Osteoblast (primary cell): ENCODE results near the gene SEMA4C. TPM values are rescaled to one million over a fixed set of nuclear protein-coding genes. Genes with fewer than 3 reads are reported as not detected.

Source experiments
- DNase-seq: peaks from one replicate; pipeline ENCODE4 v3.0.0; 2011; ENCODE audit warnings: low spot score, mixed read lengths; ENCODE audit not compliant: insufficient read length; ENCODE audit errors: missing footprints
- H2AFZ ChIP-seq: 2 replicates; pipeline ENCODE4 v1.6.0; 2011; ENCODE audit warnings: mild to moderate bottlenecking, low read length
- H3K27ac ChIP-seq: 2 replicates; pipeline ENCODE4 v1.5.1; 2011; ENCODE audit warnings: mild to moderate bottlenecking, low read depth, low read length, moderate library complexity
- H3K27me3 ChIP-seq: 2 replicates; pipeline ENCODE4 v1.6.0; 2012; ENCODE audit warnings: mild to moderate bottlenecking, control low read depth, inconsistent platforms, low read length, moderate library complexity; ENCODE audit not compliant: insufficient read depth
- H3K36me3 ChIP-seq: 2 replicates; pipeline ENCODE4 v1.5.1; 2011; ENCODE audit warnings: mild to moderate bottlenecking, low read length, control low read depth, moderate library complexity; ENCODE audit not compliant: insufficient read depth
- H3K4me1 ChIP-seq: 2 replicates; pipeline ENCODE4 v1.5.1; 2011; ENCODE audit warnings: mild to moderate bottlenecking, low read length, control low read depth, moderate library complexity; ENCODE audit not compliant: insufficient read depth
- H3K4me2 ChIP-seq: 2 replicates; pipeline ENCODE4 v1.6.0; 2011; ENCODE audit warnings: mild to moderate bottlenecking, low read length; ENCODE audit not compliant: insufficient read depth
- H3K4me3 ChIP-seq: fragments of 200-600 bp; sonication (generic); 3 replicates; pipeline ENCODE4 v1.5.1; 2012; ENCODE audit warnings: mild to moderate bottlenecking, low read length, inconsistent platforms; ENCODE audit not compliant: insufficient read depth
- H3K79me2 ChIP-seq: 2 replicates; pipeline ENCODE4 v1.6.0; 2012; ENCODE audit warnings: mild to moderate bottlenecking, low read length, control low read depth, inconsistent platforms; ENCODE audit not compliant: insufficient read depth
- H3K9me3 ChIP-seq: 2 replicates; pipeline ENCODE4 v1.5.1; 2011; ENCODE audit warnings: low read depth, low read length, control low read depth
- H4K20me1 ChIP-seq: 2 replicates; pipeline ENCODE4 v1.6.0; 2012; ENCODE audit warnings: mild to moderate bottlenecking, low read length, control low read depth; ENCODE audit not compliant: insufficient read depth
- total RNA-seq: library from RNA; depleted of rRNA; stranded (reverse); fragments of >200 nt; gene quantifications from 2 replicates; pipeline ENCODE4 v1.2.3, GENCODE V29; 2012
- TF ChIP-seq, protein P1 (sequence below): IDR thresholded peaks from 2 replicates; pipeline ENCODE4 v1.5.1; 2011; ENCODE audit warnings: mild to moderate bottlenecking, low read depth, low read length, moderate library complexity; ENCODE audit errors: extremely low read depth

SEMA4C gene
- total RNA-seq, 1 donor = 29.7 TPM

DNA sequence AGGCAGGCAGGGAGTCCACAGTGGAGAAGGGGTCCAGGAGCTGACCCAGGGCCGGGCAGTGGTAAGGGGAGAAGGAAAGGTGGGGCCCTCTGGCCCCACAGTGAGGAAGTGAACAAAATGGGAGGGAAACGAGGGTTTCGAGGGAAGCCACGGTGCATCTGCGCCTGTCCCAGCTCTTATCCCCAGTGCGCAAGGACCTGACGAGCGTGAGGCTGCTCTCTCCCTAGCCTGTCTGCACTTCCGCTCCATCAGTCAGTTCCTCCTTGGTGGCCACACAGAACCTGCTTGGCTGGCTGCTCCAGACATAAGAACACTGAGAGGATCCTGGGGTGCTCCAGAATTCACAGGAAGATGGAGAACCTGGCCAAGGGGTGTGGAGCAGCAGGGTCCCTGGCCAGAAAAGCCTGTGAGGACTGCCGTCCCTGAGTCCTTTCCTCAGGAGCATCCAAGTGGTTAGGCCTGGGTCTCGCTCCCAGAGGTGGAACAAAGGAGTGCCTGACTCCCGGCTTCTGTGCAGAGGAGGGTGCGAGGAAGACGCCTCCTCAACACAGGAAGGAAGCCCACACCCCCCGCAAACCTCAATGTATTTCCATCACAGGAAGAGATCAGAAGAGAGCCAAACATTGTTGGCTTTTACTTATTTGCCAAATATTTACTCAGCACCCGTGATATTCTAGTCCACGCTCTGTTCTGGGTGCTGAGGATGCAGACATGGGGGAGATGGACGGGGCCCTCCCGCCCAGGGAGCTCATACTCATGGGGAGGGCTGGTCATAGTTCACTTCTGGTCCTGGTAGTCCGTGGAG lies 43.7 kb upstream of the SEMA4C start:
- Histone ChIP-seq H3K9me3 (peaks cover 6% of the 10 kb centered on the region), H3K4me3 (no peak overlapping the region)

DNA sequence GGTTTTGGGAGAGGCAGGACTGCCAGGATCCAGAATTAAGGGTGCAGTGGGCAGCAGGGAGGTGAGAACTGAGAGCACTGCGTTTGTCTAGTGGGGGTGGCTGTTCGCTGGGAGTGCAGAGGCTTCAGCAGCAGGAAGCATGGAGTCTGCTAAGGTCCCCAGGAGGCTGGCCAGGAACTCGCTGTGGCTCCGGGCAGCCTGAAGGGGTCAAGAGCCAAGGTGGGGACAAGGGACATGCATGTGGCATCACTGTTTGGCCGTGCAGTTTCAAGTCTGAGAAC lies 43.2 kb upstream of the SEMA4C start:
- no peaks in the 10 kb centered on the region for H4K20me1 ChIP-seq
- H3K9me3 ChIP-seq = peaks cover 6% of the 10 kb centered on the region
- H3K36me3 ChIP-seq = no peaks in the 10 kb centered on the region
- H3K4me3 ChIP-seq = no peak overlapping the region
- no peaks in the 10 kb centered on the region for H3K79me2 ChIP-seq
- H3K27ac ChIP-seq = no peak overlapping the region
- TF ChIP-seq, protein P1, sequence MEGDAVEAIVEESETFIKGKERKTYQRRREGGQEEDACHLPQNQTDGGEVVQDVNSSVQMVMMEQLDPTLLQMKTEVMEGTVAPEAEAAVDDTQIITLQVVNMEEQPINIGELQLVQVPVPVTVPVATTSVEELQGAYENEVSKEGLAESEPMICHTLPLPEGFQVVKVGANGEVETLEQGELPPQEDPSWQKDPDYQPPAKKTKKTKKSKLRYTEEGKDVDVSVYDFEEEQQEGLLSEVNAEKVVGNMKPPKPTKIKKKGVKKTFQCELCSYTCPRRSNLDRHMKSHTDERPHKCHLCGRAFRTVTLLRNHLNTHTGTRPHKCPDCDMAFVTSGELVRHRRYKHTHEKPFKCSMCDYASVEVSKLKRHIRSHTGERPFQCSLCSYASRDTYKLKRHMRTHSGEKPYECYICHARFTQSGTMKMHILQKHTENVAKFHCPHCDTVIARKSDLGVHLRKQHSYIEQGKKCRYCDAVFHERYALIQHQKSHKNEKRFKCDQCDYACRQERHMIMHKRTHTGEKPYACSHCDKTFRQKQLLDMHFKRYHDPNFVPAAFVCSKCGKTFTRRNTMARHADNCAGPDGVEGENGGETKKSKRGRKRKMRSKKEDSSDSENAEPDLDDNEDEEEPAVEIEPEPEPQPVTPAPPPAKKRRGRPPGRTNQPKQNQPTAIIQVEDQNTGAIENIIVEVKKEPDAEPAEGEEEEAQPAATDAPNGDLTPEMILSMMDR = no peak
- H3K27me3 ChIP-seq = no peaks in the 10 kb centered on the region
- no peaks in the 10 kb centered on the region for H3K4me1 ChIP-seq
- H3K4me2 ChIP-seq = no peak overlapping the region
- DNase-seq = no peak
- H2AFZ ChIP-seq = no peak overlapping the region

More for the DNA sequence above, 43.7 kb upstream of the SEMA4C start:
- peak; percentile 32 for DNase-seq
- Histone ChIP-seq H3K79me2 (no peaks in the 10 kb centered on the region), H2AFZ (no peak overlapping the region), H3K4me1 (no peaks in the 10 kb centered on the region), H3K4me2 (no peak overlapping the region), H3K36me3 (no peaks in the 10 kb centered on the region), H3K27ac (no peak overlapping the region), H3K27me3 (no peaks in the 10 kb centered on the region), H4K20me1 (no peaks in the 10 kb centered on the region)
- TF ChIP-seq, protein P1 = no peak

DNA sequence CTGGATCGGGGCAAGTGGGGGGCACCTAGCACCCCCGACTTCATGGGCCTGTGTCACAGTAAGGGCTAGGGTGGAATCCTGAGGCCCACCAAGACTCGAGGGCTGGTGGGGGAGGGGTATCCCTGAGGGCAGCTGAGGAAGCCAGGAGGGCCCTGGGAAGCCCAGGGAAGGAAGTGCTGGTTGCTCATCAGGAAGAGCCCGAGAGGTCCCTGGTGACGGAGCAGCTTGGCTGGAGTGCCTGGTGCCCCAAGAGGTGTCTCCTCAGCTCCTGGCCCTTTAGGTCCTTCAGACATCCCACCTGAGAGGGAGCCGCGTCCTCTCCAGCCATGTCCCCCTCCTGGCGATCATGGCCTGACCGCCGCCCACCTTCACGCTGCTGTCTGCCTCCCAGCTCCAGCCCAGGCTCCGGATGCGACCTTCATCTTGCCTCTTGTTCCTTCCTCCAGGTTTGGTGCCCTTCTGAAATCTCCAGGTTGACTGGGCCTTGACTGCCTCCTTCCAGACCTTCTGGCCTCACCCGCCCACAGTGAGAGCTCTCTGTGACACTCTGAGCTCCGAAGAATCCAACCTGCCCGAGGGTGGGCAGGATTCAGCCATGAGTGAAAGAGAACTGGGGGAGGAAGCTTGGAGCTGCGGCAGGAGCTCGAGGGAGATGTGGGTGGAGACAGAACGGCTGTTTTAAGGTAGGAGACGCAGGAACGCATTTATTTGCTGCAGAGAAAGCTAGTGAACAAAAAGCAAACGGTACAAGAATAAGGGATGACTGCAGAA lies 42.7 kb upstream of the SEMA4C start:
- no peaks in the 10 kb centered on the region for H3K79me2 ChIP-seq
- H2AFZ ChIP-seq = no peak overlapping the region
- peaks cover 6% of the 10 kb centered on the region for H3K9me3 ChIP-seq
- DNase-seq = peak; percentile 68
- H3K4me3 ChIP-seq = no peak overlapping the region
- no peak overlapping the region for H3K4me2 ChIP-seq
- H3K36me3 ChIP-seq = no peaks in the 10 kb centered on the region
- no peaks in the 10 kb centered on the region for H4K20me1 ChIP-seq
- H3K27me3 ChIP-seq = no peaks in the 10 kb centered on the region
- no peaks in the 10 kb centered on the region for H3K4me1 ChIP-seq
- no peak overlapping the region for H3K27ac ChIP-seq
- TF ChIP-seq, protein P1 = no peak

- Histone ChIP-seq H3K4me2 (no peak overlapping the region), H3K36me3 (no peaks in the 10 kb centered on the region), H3K79me2 (no peaks in the 10 kb centered on the region), H3K4me3 (no peak overlapping the region), H3K27me3 (no peaks in the 10 kb centered on the region), H3K4me1 (peaks cover 11% of the 10 kb centered on the region), H2AFZ (no peak overlapping the region), H4K20me1 (no peaks in the 10 kb centered on the region), H3K27ac (no peak overlapping the region), H3K9me3 (no peaks in the 10 kb centered on the region)
- DNase-seq = peak; percentile 62
- TF ChIP-seq, protein P1 = no peak
Observed at GRCh38 chr2:96909611-96910021, 39.7 kb upstream of the SEMA4C start.
